Ovary (tissue), 3 donors: ENCODE measurements around the gene TIRAP.

Experiments
- EP300 ChIP-seq: sonication (generic); formaldehyde crosslinking; IDR thresholded peaks from one replicate; pipeline ENCODE4 v1.6.1; 2017; ENCODE audit warnings: antibody characterized with exemption
- POLR2A ChIP-seq: fragments of 450-650 bp; IDR thresholded peaks from one replicate; pipeline ENCODE4 v1.6.1; 2017; ENCODE audit warnings: antibody characterized with exemption, mild to moderate bottlenecking, moderate library complexity
- TF ChIP-seq, protein P1 (sequence below), 3 donors: fragments of 450-650 bp in 2 of 3; fragments of 200-600 bp in 1 of 3; IDR thresholded peaks; one replicate each; pipeline versions ENCODE4 v1.5.1 to v1.8.0; 2016 to 2022; ENCODE audit warnings: antibody characterized with exemption in 3 of 3, mild to moderate bottlenecking in 1 of 3
- donor health status: DM: no; HTN: no; CAD: no.

DNA sequence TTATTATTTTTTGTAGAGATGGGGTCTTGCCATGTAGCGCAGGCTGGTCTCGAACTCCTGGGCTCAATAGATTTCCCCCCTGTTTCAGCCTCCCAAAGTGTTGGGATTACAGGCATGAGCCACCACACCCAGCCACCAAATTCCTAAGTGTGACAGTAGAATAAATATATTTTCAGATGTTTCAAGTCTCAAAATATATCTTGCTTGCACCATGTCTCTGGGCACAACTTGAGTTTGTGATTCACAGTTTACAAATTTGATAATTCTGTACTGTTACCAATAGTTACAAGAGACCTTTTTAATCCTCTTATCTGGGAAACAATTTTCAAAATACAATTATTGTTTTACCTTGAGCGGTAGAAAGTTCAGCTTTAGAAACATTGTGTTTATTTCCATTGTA is 40.1 kb downstream of the TIRAP start:
- TF ChIP-seq POLR2A (no peak), EP300 (no peak)
- TF ChIP-seq, protein P1, sequence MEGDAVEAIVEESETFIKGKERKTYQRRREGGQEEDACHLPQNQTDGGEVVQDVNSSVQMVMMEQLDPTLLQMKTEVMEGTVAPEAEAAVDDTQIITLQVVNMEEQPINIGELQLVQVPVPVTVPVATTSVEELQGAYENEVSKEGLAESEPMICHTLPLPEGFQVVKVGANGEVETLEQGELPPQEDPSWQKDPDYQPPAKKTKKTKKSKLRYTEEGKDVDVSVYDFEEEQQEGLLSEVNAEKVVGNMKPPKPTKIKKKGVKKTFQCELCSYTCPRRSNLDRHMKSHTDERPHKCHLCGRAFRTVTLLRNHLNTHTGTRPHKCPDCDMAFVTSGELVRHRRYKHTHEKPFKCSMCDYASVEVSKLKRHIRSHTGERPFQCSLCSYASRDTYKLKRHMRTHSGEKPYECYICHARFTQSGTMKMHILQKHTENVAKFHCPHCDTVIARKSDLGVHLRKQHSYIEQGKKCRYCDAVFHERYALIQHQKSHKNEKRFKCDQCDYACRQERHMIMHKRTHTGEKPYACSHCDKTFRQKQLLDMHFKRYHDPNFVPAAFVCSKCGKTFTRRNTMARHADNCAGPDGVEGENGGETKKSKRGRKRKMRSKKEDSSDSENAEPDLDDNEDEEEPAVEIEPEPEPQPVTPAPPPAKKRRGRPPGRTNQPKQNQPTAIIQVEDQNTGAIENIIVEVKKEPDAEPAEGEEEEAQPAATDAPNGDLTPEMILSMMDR (IDR thresholded peaks at IDR 0.05), result no peak
